NT2/D1 (cell line): ENCODE data around the gene LANCL2.
"Not testable (repeated sequence)": the region's sequence is repeated elsewhere in the genome, so short reads cannot be mapped to it uniquely, and the experiment has no call there.

Source experiments
- DNase-seq: peaks from one replicate; pipeline ENCODE4 v3.0.0-alpha.2; 2011; ENCODE audit warnings: low read depth, low spot score
- H3K27me3 ChIP-seq: 2 replicates; pipeline ENCODE4 v1.6.0; 2011; ENCODE audit warnings: mild to moderate bottlenecking; ENCODE audit not compliant: insufficient read length, insufficient read depth
- H3K36me3 ChIP-seq: 2 replicates; pipeline ENCODE4 v1.6.1; 2011; ENCODE audit warnings: mild to moderate bottlenecking, low read length, mixed read lengths; ENCODE audit not compliant: insufficient read depth, insufficient read length
- H3K4me1 ChIP-seq: 2 replicates; pipeline ENCODE4 v1.5.1; 2011; ENCODE audit not compliant: insufficient read depth, insufficient read length
- H3K4me3 ChIP-seq: 2 replicates; pipeline ENCODE4 v1.5.1; 2011; ENCODE audit warnings: low read depth; ENCODE audit not compliant: insufficient read length
- H3K9ac ChIP-seq: 2 replicates; pipeline ENCODE4 v1.6.0; 2011; ENCODE audit warnings: low read depth; ENCODE audit not compliant: insufficient read length
- H3K9me3 ChIP-seq: 2 replicates; pipeline ENCODE4 v1.5.1; 2011; ENCODE audit warnings: mild to moderate bottlenecking, low read length; ENCODE audit not compliant: insufficient read depth
- SUZ12 ChIP-seq: IDR thresholded peaks from 2 replicates; pipeline ENCODE4 v1.6.1; 2011; ENCODE audit not compliant: insufficient read length, insufficient read depth; ENCODE audit errors: extremely low read depth
- YY1 ChIP-seq: IDR thresholded peaks from 2 replicates; pipeline ENCODE4 v1.6.1; 2011; ENCODE audit not compliant: insufficient read length, insufficient read depth
- ZNF274 ChIP-seq: IDR thresholded peaks from 2 replicates; pipeline ENCODE4 v1.6.1; 2011; ENCODE audit warnings: mild to moderate bottlenecking, low read depth, low read length

LANCL2 gene

DNA sequence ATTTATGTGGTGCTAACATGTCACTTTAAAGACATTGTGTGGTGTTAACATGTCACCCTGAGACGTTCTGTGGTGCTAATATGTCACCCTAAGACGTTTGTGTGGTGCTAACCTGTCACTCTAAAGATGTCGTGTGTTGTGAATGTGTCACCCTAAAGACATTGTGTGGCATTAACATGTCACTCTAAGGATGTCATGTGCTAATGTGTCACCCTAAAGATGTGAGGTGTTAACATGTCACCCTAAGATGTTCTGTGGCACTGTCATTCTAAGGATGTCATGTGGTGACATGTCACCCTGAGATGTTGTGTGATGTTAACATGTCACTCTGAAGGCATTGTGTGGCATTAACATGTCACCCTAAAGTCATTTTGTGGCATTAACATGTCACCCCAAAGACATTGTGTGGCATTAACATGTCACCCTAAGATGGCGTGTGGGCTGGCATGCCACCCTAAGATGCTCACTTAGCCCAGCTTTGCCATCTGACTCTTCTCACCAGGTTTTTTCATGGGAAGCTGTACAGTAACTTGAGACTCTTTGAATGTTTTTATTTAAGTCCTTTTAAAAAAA, 45.6 kb downstream of the LANCL2 start:
- no peaks in the 10 kb centered on the region for H3K4me1 ChIP-seq
- no peaks in the 10 kb centered on the region for H3K27me3 ChIP-seq
- no peaks in the 10 kb centered on the region for H3K9me3 ChIP-seq
- H3K4me3 ChIP-seq: no peak overlapping the region
- DNase-seq: no peak
- no peak overlapping the region for H3K9ac ChIP-seq
- TF ChIP-seq SUZ12 (no peak), YY1 (no peak), ZNF274 (no peak)
- H3K36me3 ChIP-seq: peaks cover 32% of the 10 kb centered on the region

- Histone ChIP-seq H3K27me3 (no peaks in the 10 kb centered on the region), H3K9me3 (no peaks in the 10 kb centered on the region), H3K4me1 (no peaks in the 10 kb centered on the region), H3K36me3 (peaks cover 29% of the 10 kb centered on the region), H3K4me3 (no peak overlapping the region), H3K9ac (no peak overlapping the region)
- TF ChIP-seq YY1 (no peak), ZNF274 (no peak), SUZ12 (no peak)
- DNase-seq: no peak
Measured at GRCh38 chr7:55411844-55412243, 46.7 kb downstream of the LANCL2 start.

GRCh38 chr7:55413442-55413841, 48.3 kb downstream of the LANCL2 start:
- Histone ChIP-seq H3K9me3 (no peaks in the 10 kb centered on the region), H3K4me1 (no peaks in the 10 kb centered on the region), H3K9ac (no peak overlapping the region), H3K4me3 (no peak overlapping the region), H3K27me3 (no peaks in the 10 kb centered on the region), H3K36me3 (peaks cover 19% of the 10 kb centered on the region)
- no peak for DNase-seq
- no peak for TF ChIP-seq YY1
- TF ChIP-seq ZNF274: no peak
- TF ChIP-seq SUZ12: no peak

GRCh38 chr7:55415173-55415778, 50.1 kb downstream of the LANCL2 start:
- Histone ChIP-seq H3K27me3 (no peaks in the 10 kb centered on the region), H3K9ac (no peak overlapping the region), H3K9me3 (no peaks in the 10 kb centered on the region), H3K4me3 (no peak overlapping the region), H3K36me3 (peaks cover 16% of the 10 kb centered on the region), H3K4me1 (no peaks in the 10 kb centered on the region)
- TF ChIP-seq SUZ12 (no peak), ZNF274 (no peak), YY1 (no peak)
- peak; percentile 66 for DNase-seq

- not testable (repeated sequence) for DNase-seq, H3K9ac ChIP-seq, H3K9me3 ChIP-seq, H3K27me3 ChIP-seq, H3K4me3 ChIP-seq, H3K4me1 ChIP-seq
- peaks cover 11% of the 10 kb centered on the region for H3K36me3 ChIP-seq
Measured at GRCh38 chr7:55417456-55417855, 52.3 kb downstream of the LANCL2 start.

GRCh38 chr7:55420530-55420929, 55.4 kb downstream of the LANCL2 start:
- Histone ChIP-seq H3K4me1 (no peaks in the 10 kb centered on the region), H3K27me3 (no peaks in the 10 kb centered on the region), H3K9me3 (no peaks in the 10 kb centered on the region), H3K36me3 (peaks cover 9% of the 10 kb centered on the region), H3K9ac (no peak overlapping the region), H3K4me3 (no peak overlapping the region)
- no peak for DNase-seq
- TF ChIP-seq ZNF274 (no peak), SUZ12 (no peak), YY1 (no peak)

GRCh38 chr7:55423277-55423711, 58.2 kb downstream of the LANCL2 start:
- peaks cover 4% of the 10 kb centered on the region; the same call in 1 of the 2 replicates for H3K9me3 ChIP-seq
- peaks cover 12% of the 10 kb centered on the region for H3K36me3 ChIP-seq
- H3K9ac ChIP-seq: no peak overlapping the region
- H3K4me3 ChIP-seq: no peak overlapping the region
- peaks cover 8% of the 10 kb centered on the region for H3K4me1 ChIP-seq
- no peak for TF ChIP-seq YY1
- no peak for TF ChIP-seq SUZ12
- no peak for TF ChIP-seq ZNF274
- no peak for DNase-seq
- no peaks in the 10 kb centered on the region for H3K27me3 ChIP-seq

DNA sequence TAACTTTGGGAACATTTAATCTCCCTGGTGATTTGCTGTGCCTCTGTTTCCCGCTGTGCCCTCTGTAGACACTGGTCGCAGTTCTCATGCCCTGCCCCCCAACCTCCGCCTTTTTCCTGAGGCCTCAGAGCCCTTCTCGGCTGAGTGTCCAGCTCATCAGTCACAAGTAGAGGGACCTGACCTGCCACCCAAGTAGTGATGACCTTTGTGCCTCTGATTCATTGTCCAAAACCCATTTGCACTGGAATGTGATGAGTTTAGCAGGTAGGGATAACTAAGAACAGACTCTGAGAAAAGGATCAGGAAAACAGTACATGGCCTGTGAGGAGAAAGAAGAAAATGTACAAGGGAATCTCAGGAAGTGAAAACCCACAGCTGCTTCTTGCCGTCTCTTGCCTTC, 58.8 kb downstream of the LANCL2 start:
- Histone ChIP-seq H3K9me3 (peaks cover 5% of the 10 kb centered on the region; the same call in 1 of the 2 replicates), H3K4me1 (peaks cover 8% of the 10 kb centered on the region), H3K36me3 (peaks cover 12% of the 10 kb centered on the region), H3K27me3 (no peaks in the 10 kb centered on the region), H3K4me3 (no peak overlapping the region), H3K9ac (no peak overlapping the region)
- TF ChIP-seq YY1 (no peak), ZNF274 (no peak), SUZ12 (no peak)
- no peak for DNase-seq
